Measurements from ENCODE around the gene F3. TPM values are rescaled to one million over a fixed set of nuclear protein-coding genes. Genes with fewer than 3 reads are reported as not detected.

F3 gene
- total and polyA plus RNA-seq, 2 of the 13 experiments (the other 11 are each of a cell fraction or from before 2014, with no cell fraction given), result 5.8 to 9.0 TPM

GRCh38 chr1:94501426-94501825 lies 40.1 kb downstream of the F3 start:
- TF ChIP-seq ZFAT (CRISPR knock-in tag; conservative IDR thresholded peaks at IDR 0.05) (no peak), KMT2B (CRISPR knock-in tag; IDR thresholded peaks at IDR 0.05) (no peak), JDP2 (CRISPR knock-in tag; IDR thresholded peaks at IDR 0.05; ENCODE audit: borderline replicate concordance) (no peak), ARID5B (CRISPR knock-in tag; IDR thresholded peaks at IDR 0.05) (no peak), KDM5A (IDR thresholded peaks at IDR 0.05; ENCODE audit: borderline replicate concordance, low read length) (no peak), ZNF740 (CRISPR knock-in tag; IDR thresholded peaks at IDR 0.05) (no peak), FOXK1 (CRISPR knock-in tag; IDR thresholded peaks at IDR 0.05; ENCODE audit: borderline replicate concordance, low read depth) (no peak), PHB2 (IDR thresholded peaks at IDR 0.05; ENCODE audit: partially characterized antibody) (no peak), CREM (IDR thresholded peaks at IDR 0.05) (no peak), CREM (CRISPR knock-in tag; IDR thresholded peaks at IDR 0.05) (no peak), CENPX (CRISPR knock-in tag; IDR thresholded peaks at IDR 0.05) (no peak), ZFP1 (CRISPR knock-in tag; IDR thresholded peaks at IDR 0.05) (no peak), E2F2 (CRISPR knock-in tag; IDR thresholded peaks at IDR 0.05; ENCODE audit: borderline replicate concordance) (no peak), RFX5 (IDR thresholded peaks at IDR 0.05; ENCODE audit: low read depth, low read length) (no peak)
- Histone ChIP-seq H2AFZ (ENCODE audit: low read length) (no peak overlapping the region), H3K79me2 (ENCODE audit: insufficient read depth, low read length) (no peaks in the 10 kb centered on the region), H3K27me3 (ENCODE audit: control insufficient read depth in 1 of 2, insufficient read depth in 2 of 2, low read length in 2 of 2) (no peaks in the 10 kb centered on the region; a peak in 1 of 5 replicates), H3K9me3 (ENCODE audit: low read length) (no peaks in the 10 kb centered on the region), H3K9ac (ENCODE audit: insufficient read depth, low read depth, low read length) (no peak overlapping the region), H3K4me1 (ENCODE audit: insufficient read depth, low read length) (no peaks in the 10 kb centered on the region), H3K4me2 (ENCODE audit: low read depth, low read length) (no peak overlapping the region), H3K4me3 (replicated peaks in 1 of 3; ENCODE audit: insufficient read depth in 1 of 3, low read depth in 2 of 3, low read length in 3 of 3) (no peak overlapping the region), H3K36me3 (replicated peaks in 1 of 2; ENCODE audit: control insufficient read depth in 1 of 2, insufficient read depth in 2 of 2, low read length in 2 of 2) (peaks cover 6 to 64% of the 10 kb centered on the region in 2 experiments), H4K20me1 (ENCODE audit: insufficient read depth, low read length) (no peaks in the 10 kb centered on the region), H3K27ac (ENCODE audit: extremely low read length, insufficient read depth, low read length) (no peak overlapping the region)
- in situ Hi-C loops (cut with HindIII; ENCODE audit: extremely low pct_ligation_motif_present, low pct_unique_long_range_greater_than_20kb) (no loop called here), intact Hi-C loops (cut with micrococcal nuclease; ENCODE audit: unreplicated experiment) (no loop called here)
- 95% methylated on average over 2 of the region's 2 CpGs for WGBS (ENCODE audit: low lambda C conversion rate)
- no peak for DNase-seq (ENCODE audit: low spot score)
- FAIRE-seq, result no peak
- ChIA-PET POLR2A (no interaction called here), CTCF (ENCODE audit: low intra/inter-chr PET ratio, low total read pairs) (no interaction called here)
- no peak for ATAC-seq
- BruUV-seq (replicated peaks), result no TSS peak
